HG03025 (cell line): ENCODE measurements around the gene GSG1L.
"Not testable (repeated sequence)": the region's sequence is repeated elsewhere in the genome, so short reads cannot be mapped to it uniquely, and the experiment has no call there.

Experiments
- ATAC-seq: cut with Tn5 transposase; IDR thresholded peaks from one replicate; pipeline ENCODE4 v1.9.1; 2021; ENCODE audit warnings: mild to moderate bottlenecking, moderate library complexity; ENCODE audit not compliant: unreplicated experiment, low FRiP score

The GSG1L gene

GRCh38 chr16:27993587-27993986 lies 69.9 kb downstream of the GSG1L start:
- no peak for ATAC-seq

GRCh38 chr16:27991876-27992275 lies 71.6 kb downstream of the GSG1L start:
- ATAC-seq: no peak

- ATAC-seq: no peak
Observed at GRCh38 chr16:27985981-27986380, 77.5 kb downstream of the GSG1L start.

- no peak for ATAC-seq
Observed at GRCh38 chr16:27984121-27984520, 79.4 kb downstream of the GSG1L start.

- ATAC-seq: no peak
Observed at GRCh38 chr16:27983244-27983643, 80.3 kb downstream of the GSG1L start.

GRCh38 chr16:27982184-27982583 lies 81.3 kb downstream of the GSG1L start:
- no peak for ATAC-seq

- no peak for ATAC-seq
Observed at GRCh38 chr16:27980919-27981700, 82.4 kb downstream of the GSG1L start.

- no peak for ATAC-seq
Observed at GRCh38 chr16:27980076-27980775, 83.3 kb downstream of the GSG1L start.

- ATAC-seq: not testable (repeated sequence)
Observed at GRCh38 chr16:27979668-27980067, 83.8 kb downstream of the GSG1L start.

- ATAC-seq: no peak
Observed at GRCh38 chr16:27978876-27979275, 84.6 kb downstream of the GSG1L start.

GRCh38 chr16:27977966-27978365 lies 85.5 kb downstream of the GSG1L start:
- ATAC-seq: no peak

GRCh38 chr16:27976990-27977389 lies 86.5 kb downstream of the GSG1L start:
- ATAC-seq: no peak

- no peak for ATAC-seq
Observed at GRCh38 chr16:27974896-27975540, 88.5 kb downstream of the GSG1L start.

GRCh38 chr16:27973678-27974077 lies 89.8 kb downstream of the GSG1L start:
- ATAC-seq: no peak

- no peak for ATAC-seq
Observed at GRCh38 chr16:27972500-27972899, 91.0 kb downstream of the GSG1L start.

- ATAC-seq: no peak
Observed at GRCh38 chr16:27969574-27969973, 93.9 kb downstream of the GSG1L start.

GRCh38 chr16:27967169-27967568 lies 96.3 kb downstream of the GSG1L start:
- ATAC-seq: no peak

- ATAC-seq: no peak
Observed at GRCh38 chr16:27966756-27967155, 96.8 kb downstream of the GSG1L start.

GRCh38 chr16:27965801-27966200 lies 97.7 kb downstream of the GSG1L start:
- no peak for ATAC-seq

GRCh38 chr16:27963471-27963965 lies 100.0 kb downstream of the GSG1L start:
- ATAC-seq: no peak

- no peak for ATAC-seq
Observed at GRCh38 chr16:27962197-27962596, 101.3 kb downstream of the GSG1L start.
